Chondrocyte (in vitro differentiated cells): ENCODE results near the gene RPS6KA1. TPM values are rescaled to one million over a fixed set of nuclear protein-coding genes. Genes with fewer than 3 reads are reported as not detected.

ENCODE experiments used
- DNase-seq: peaks from one replicate; pipeline ENCODE4 v3.0.0; 2021; ENCODE audit warnings: mixed read lengths, low spot score
- H3K27ac Mint-ChIP-seq: one replicate; pipeline ENCODE4 v1.8.0; 2021; ENCODE audit warnings: mild to moderate bottlenecking, moderate library complexity, mixed read lengths; ENCODE audit not compliant: unreplicated experiment
- H3K27me3 Mint-ChIP-seq: 2 replicates; pipeline ENCODE4 v1.8.0; 2021; ENCODE audit warnings: low read depth, mixed read lengths
- H3K36me3 Mint-ChIP-seq: 2 replicates; pipeline ENCODE4 v1.8.0; 2021; ENCODE audit warnings: low read depth, mixed read lengths
- H3K4me1 Mint-ChIP-seq: 2 replicates; pipeline ENCODE4 v1.8.0; 2021; ENCODE audit warnings: low read depth, mild to moderate bottlenecking, mixed read lengths
- H3K4me3 Mint-ChIP-seq: one replicate; pipeline ENCODE4 v1.8.0; 2021; ENCODE audit warnings: mild to moderate bottlenecking, moderate library complexity, mixed read lengths; ENCODE audit not compliant: unreplicated experiment
- H3K9me3 Mint-ChIP-seq: 2 replicates; pipeline ENCODE4 v1.8.0; 2021; ENCODE audit warnings: low read depth, mixed read lengths
- CTCF ChIP-seq: fragments of 200-600 bp; sonication (generic); IDR thresholded peaks from 2 replicates; pipeline ENCODE4 v1.5.0; 2021; ENCODE audit warnings: antibody characterized with exemption, mild to moderate bottlenecking, moderate library complexity
- total RNA-seq: library from RNA; stranded (reverse); gene quantifications from 3 replicates; pipeline ENCODE4 v1.2.1, GENCODE V29; 2021

RPS6KA1 gene
- total RNA-seq, 1 donor from 2014 or later, result 4.4 TPM

DNA sequence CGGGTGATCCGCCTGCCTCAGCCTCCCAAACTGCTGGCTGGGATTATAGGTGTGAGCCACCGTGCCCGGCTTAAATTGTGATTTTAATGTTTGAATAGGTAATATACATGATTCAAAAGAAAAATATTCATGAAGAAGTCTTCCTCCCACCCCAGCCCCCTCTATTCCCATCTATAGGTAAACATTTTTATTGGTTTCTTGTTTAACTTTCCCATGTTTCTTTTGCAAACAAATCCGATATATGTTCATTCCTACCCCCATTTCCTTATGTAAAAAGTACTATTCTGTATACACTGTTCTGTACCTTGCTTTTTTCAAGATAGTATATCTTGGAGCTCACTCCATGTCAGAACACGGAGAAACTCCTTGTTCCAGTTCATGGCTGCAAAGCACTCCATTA is 23.2 kb downstream of the RPS6KA1 start:
- Mint-ChIP-seq H3K9me3 (no peaks in the 10 kb centered on the region), H3K36me3 (no peaks in the 10 kb centered on the region), H3K4me3 (no peak overlapping the region), H3K4me1 (peaks cover 11% of the 10 kb centered on the region), H3K27me3 (no peaks in the 10 kb centered on the region), H3K27ac (no peak overlapping the region)
- no peak for TF ChIP-seq CTCF
- DNase-seq, result no peak

GRCh38 chr1:26553942-26554682 is 24.6 kb downstream of the RPS6KA1 start:
- H3K36me3 Mint-ChIP-seq, result no peaks in the 10 kb centered on the region
- TF ChIP-seq CTCF, result no peak
- H3K4me3 Mint-ChIP-seq, result no peak overlapping the region
- peaks cover 11% of the 10 kb centered on the region for H3K4me1 Mint-ChIP-seq
- H3K9me3 Mint-ChIP-seq, result no peaks in the 10 kb centered on the region
- DNase-seq, result no peak
- no peaks in the 10 kb centered on the region for H3K27me3 Mint-ChIP-seq
- H3K27ac Mint-ChIP-seq, result no peak overlapping the region

GRCh38 chr1:26554781-26555180 is 25.2 kb downstream of the RPS6KA1 start:
- Mint-ChIP-seq H3K27ac (no peak overlapping the region), H3K4me3 (no peak overlapping the region), H3K27me3 (no peaks in the 10 kb centered on the region), H3K36me3 (no peaks in the 10 kb centered on the region), H3K4me1 (peaks cover 11% of the 10 kb centered on the region), H3K9me3 (no peaks in the 10 kb centered on the region)
- TF ChIP-seq CTCF, result no peak
- DNase-seq, result no peak

- TF ChIP-seq CTCF, result no peak
- Mint-ChIP-seq H3K9me3 (no peaks in the 10 kb centered on the region), H3K27ac (no peak overlapping the region), H3K36me3 (no peaks in the 10 kb centered on the region), H3K4me1 (peaks cover 11% of the 10 kb centered on the region), H3K27me3 (no peaks in the 10 kb centered on the region), H3K4me3 (no peak overlapping the region)
- DNase-seq, result no peak
Measured at GRCh38 chr1:26555550-26555981, 26.0 kb downstream of the RPS6KA1 start.

- Mint-ChIP-seq H3K4me3 (no peak overlapping the region), H3K27me3 (no peaks in the 10 kb centered on the region), H3K27ac (no peak overlapping the region), H3K4me1 (peaks cover 11% of the 10 kb centered on the region), H3K36me3 (no peaks in the 10 kb centered on the region), H3K9me3 (no peaks in the 10 kb centered on the region)
- no peak for DNase-seq
- no peak for TF ChIP-seq CTCF
Measured at GRCh38 chr1:26556111-26556510, 26.6 kb downstream of the RPS6KA1 start.
